Subcutaneous adipose tissue (tissue), 4 donors: ENCODE results near the gene SOX13. TPM values are rescaled to one million over a fixed set of nuclear protein-coding genes. Genes with fewer than 3 reads are reported as not detected.

Experiments
- total RNA-seq, 4 donors: library from RNA; depleted of rRNA; stranded (reverse); fragments of >200 nt; gene quantifications; one replicate each; pipeline ENCODE4 v1.1.0, GENCODE V29; 2016
- TF ChIP-seq, protein P1 (sequence below): fragments of 450-650 bp; IDR thresholded peaks from one replicate; pipeline ENCODE4 v1.5.1; 2016; ENCODE audit warnings: low read depth, mild to moderate bottlenecking, control low read depth, antibody characterized with exemption, moderate library complexity

Gene SOX13
- total RNA-seq, 4 donors from 2014 or later, result 12.7 to 79.7 (median 25.3) TPM

DNA sequence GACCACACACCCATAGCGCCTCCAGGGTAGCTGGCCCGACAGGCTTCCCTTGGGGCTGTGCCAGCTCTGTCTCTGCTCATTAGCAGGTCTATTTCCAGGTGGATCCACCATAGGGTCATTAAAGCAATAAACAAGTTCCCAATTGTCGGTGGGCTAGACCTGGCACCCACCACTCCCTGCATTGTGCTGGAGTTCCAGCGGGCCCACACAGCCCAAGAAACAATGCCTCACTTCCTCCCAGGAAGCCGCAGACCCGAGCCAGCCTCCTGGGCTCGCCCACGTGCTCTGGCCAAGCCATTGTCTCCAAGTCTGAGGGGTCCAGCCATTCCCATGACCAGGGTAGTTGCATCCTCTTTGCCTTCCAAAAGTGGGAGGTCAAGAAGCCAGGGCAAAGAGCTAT is 27.5 kb upstream of the SOX13 start:
- TF ChIP-seq, protein P1, sequence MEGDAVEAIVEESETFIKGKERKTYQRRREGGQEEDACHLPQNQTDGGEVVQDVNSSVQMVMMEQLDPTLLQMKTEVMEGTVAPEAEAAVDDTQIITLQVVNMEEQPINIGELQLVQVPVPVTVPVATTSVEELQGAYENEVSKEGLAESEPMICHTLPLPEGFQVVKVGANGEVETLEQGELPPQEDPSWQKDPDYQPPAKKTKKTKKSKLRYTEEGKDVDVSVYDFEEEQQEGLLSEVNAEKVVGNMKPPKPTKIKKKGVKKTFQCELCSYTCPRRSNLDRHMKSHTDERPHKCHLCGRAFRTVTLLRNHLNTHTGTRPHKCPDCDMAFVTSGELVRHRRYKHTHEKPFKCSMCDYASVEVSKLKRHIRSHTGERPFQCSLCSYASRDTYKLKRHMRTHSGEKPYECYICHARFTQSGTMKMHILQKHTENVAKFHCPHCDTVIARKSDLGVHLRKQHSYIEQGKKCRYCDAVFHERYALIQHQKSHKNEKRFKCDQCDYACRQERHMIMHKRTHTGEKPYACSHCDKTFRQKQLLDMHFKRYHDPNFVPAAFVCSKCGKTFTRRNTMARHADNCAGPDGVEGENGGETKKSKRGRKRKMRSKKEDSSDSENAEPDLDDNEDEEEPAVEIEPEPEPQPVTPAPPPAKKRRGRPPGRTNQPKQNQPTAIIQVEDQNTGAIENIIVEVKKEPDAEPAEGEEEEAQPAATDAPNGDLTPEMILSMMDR, result no peak

DNA sequence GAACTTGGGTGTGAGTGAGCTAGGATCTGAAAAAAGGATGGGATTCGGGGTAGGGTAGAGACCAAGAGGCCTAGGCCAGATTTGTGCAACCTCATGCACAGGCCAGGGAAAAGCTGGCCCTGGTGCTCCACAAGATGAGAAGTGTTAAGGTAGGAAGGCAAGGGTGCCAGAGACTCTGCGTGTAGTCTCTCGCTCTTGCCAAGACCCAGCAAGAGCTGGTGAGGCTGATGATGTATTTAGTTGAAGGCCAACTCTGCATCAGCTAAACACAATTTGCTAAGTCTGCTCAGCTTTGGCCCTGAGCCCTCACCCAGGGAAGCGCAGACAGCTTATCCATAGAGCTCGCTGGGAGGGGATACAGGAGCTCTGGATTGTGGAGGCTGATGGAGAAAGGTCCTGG is 26.6 kb upstream of the SOX13 start:
- TF ChIP-seq, protein P1, result no peak

DNA sequence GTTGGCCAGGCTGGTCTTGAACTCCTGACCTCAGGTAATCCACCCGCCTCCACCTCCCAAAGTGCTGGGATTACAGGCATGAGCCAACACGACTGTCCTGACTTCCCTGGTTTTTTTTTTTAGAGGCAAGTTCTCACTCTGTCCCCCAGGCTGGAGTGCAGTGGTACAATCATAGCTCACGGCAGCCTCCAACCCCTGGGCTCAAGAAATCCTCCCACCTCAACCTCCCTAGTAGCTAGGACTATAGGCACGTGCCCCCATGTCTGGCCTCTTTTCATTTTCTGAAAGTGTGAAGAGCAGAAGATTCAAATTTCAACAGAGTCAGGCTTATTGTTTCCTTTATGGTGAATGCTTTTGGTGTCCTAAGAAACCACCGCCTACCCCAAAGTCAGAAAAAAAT is 21.7 kb upstream of the SOX13 start:
- TF ChIP-seq, protein P1, result no peak

DNA sequence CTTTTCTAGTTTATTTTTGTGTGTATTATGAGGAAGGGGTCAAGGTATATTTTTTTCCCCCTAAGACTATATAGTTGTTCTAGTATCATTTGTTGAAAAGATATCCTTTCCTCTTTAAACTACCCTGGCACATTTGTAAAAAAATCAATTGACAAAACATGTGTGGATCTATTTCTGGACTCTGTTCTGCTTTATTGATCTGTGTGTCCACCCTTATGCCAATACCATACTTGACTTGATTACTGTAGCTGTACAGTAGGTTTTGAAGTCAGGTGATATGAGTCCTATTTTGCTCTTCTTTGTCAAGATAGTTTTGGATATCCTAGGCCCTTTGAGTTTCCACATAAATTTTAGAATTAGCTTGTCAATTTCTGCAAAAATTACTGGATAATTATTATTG is 21.2 kb upstream of the SOX13 start:
- TF ChIP-seq, protein P1, result no peak

DNA sequence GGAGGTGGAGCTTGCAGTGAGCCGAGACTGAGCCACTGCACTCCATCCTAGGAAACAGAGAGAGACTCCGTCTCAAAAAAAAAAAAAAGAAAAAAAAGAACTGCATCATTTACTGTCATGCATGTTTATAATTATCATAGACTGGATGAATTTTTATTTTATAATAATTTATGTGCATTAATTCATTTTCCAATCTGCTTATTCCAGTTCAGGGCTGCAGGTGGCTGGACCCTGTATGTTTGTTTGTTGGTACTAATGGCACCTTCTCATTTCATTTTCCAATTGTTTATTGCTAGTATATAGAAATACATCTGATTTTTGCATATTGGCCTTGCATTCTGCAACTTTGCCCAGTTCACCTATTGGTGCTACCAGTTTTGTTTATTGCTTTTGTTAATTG is 19.0 kb upstream of the SOX13 start:
- TF ChIP-seq, protein P1, result no peak

DNA sequence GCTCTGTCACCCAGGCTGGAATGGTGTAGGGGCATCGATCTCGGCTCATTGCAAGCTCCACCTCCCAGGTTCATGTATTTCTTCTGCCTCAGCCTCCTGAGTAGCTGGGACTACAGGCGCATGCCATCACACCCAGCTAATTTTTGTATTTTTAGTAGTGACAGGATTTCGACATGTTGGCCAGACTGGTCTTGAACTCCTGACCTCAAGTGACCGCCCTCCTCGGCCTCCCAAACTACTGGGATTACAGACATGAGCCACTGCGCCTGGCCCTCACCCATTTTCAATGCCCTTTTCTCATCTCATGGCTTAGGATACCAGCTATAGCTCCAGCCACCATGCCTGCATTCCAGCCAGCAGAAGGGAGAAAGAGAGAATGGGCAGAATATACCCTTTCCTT is 12.9 kb upstream of the SOX13 start:
- TF ChIP-seq, protein P1, result no peak

DNA sequence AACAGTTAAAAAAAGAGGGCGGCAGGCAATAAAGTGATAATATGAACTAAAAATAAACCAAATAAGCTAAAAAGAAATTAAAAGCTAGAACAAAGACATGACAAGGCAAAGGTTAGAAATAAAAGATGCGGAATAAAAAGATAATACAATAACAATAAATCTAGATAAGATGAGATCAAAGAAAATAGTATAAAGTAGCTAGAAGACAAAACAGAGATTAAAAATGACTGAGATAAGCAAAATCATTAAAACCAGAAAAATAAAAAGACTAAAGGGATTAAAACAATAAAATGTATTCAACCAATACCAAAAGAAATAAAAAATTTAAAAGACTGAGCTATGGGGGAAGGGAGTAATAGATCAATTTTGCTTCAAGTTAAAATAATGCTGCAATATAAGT is 10.8 kb upstream of the SOX13 start:
- TF ChIP-seq, protein P1, result no peak
